Activated B cell treated with CpG ODN at 0.5 μM for 24 hours (primary cell): ENCODE data around the gene ZNF138. TPM values are rescaled to one million over a fixed set of nuclear protein-coding genes. Genes with fewer than 3 reads are reported as not detected.

ENCODE experiments used
- ATAC-seq: fragments of 200-7000 bp; cut with Tn5 transposase; one replicate; pipeline ENCODE4 v1.10.0; 2021; ENCODE audit warnings: low read depth, mild to moderate bottlenecking, moderate library complexity
- CTCF ChIA-PET: fragments of 350-600 bp; sonication (Branson Sonifier 250); formaldehyde crosslinking; loops from one replicate; lab custom pipeline; 2021; ENCODE audit warnings: antibody characterized with exemption; lab: Charles Lee
- POLR2A ChIA-PET: fragments of 350-600 bp; sonication (Branson Sonifier 250); formaldehyde crosslinking; loops from one replicate; lab custom pipeline; 2021; ENCODE audit warnings: antibody characterized with exemption; lab: Charles Lee
- DNase-seq: peaks from one replicate; pipeline ENCODE4 v3.0.0; 2022
- H3K27ac Mint-ChIP-seq: one replicate; pipeline ENCODE4 v1.8.0; 2020; ENCODE audit warnings: mixed read lengths
- H3K27me3 Mint-ChIP-seq: one replicate; pipeline ENCODE4 v1.8.0; 2021; ENCODE audit warnings: mixed read lengths
- H3K36me3 Mint-ChIP-seq: one replicate; pipeline ENCODE4 v1.8.0; 2021; ENCODE audit warnings: low read depth, mixed read lengths
- H3K4me1 Mint-ChIP-seq: one replicate; pipeline ENCODE4 v1.8.0; 2021; ENCODE audit warnings: mixed read lengths
- H3K4me3 Mint-ChIP-seq: one replicate; pipeline ENCODE4 v1.8.0; 2020; ENCODE audit warnings: mild to moderate bottlenecking, mixed read lengths
- H3K9me3 Mint-ChIP-seq: one replicate; pipeline ENCODE4 v1.8.0; 2020; ENCODE audit warnings: mixed read lengths
- CTCF ChIP-seq: fragments of 200-600 bp; IDR thresholded peaks from one replicate; pipeline ENCODE4 v1.8.0; 2022; ENCODE audit warnings: antibody characterized with exemption, mild to moderate bottlenecking
- intact Hi-C: fragments of 100-400 bp; cut with micrococcal nuclease; formaldehyde crosslinking; loops from one replicate; pipeline ENCODE4 v1.15.1; 2024
- total RNA-seq: library from RNA; stranded (reverse); gene quantifications from 2 replicates; pipeline ENCODE4 v1.2.3, GENCODE V29; 2022

ZNF138 gene
- total RNA-seq, 1 donor from 2014 or later = 17.8 TPM

- intact Hi-C loops = no loop called here
- ATAC-seq (no peak), DNase-seq (no peak)
- Mint-ChIP-seq H3K4me3 (no peak overlapping the region), H3K9me3 (peaks cover 2% of the 10 kb centered on the region), H3K4me1 (peaks cover 20% of the 10 kb centered on the region), H3K27me3 (peaks cover 35% of the 10 kb centered on the region), H3K27ac (no peak overlapping the region), H3K36me3 (no peaks in the 10 kb centered on the region)
- ChIA-PET CTCF (no interaction called here), POLR2A (no interaction called here)
- no peak for TF ChIP-seq CTCF
Measured at GRCh38 chr7:64879086-64879730, 85.0 kb downstream of the ZNF138 start.

GRCh38 chr7:64879800-64880199, 85.6 kb downstream of the ZNF138 start:
- no peak for TF ChIP-seq CTCF
- peaks cover 2% of the 10 kb centered on the region for H3K9me3 Mint-ChIP-seq
- ChIA-PET POLR2A (no interaction called here), CTCF (no interaction called here)
- no peak overlapping the region for H3K27ac Mint-ChIP-seq
- H3K4me3 Mint-ChIP-seq = no peak overlapping the region
- intact Hi-C loops = loop anchor here (10.0 kb wide), 1 partner anchor 245 kb away; no protein-coding TSS in a partner anchor
- H3K36me3 Mint-ChIP-seq = no peaks in the 10 kb centered on the region
- H3K27me3 Mint-ChIP-seq = peaks cover 39% of the 10 kb centered on the region
- DNase-seq (no peak), ATAC-seq (no peak)
- H3K4me1 Mint-ChIP-seq = peaks cover 20% of the 10 kb centered on the region

- CTCF ChIA-PET = no interaction called here
- ATAC-seq (no peak), DNase-seq (peak; percentile 4)
- intact Hi-C loops = loop anchor here (10.0 kb wide), 1 partner anchor 246 kb away; no protein-coding TSS in a partner anchor
- Mint-ChIP-seq H3K9me3 (peaks cover 2% of the 10 kb centered on the region), H3K4me3 (no peak overlapping the region), H3K4me1 (peaks cover 20% of the 10 kb centered on the region), H3K27ac (no peak overlapping the region), H3K36me3 (no peaks in the 10 kb centered on the region), H3K27me3 (peaks cover 47% of the 10 kb centered on the region)
- TF ChIP-seq CTCF = no peak
- POLR2A ChIA-PET = no interaction called here
Measured at GRCh38 chr7:64880322-64881297, 86.4 kb downstream of the ZNF138 start.

GRCh38 chr7:64881461-64882287, 87.4 kb downstream of the ZNF138 start:
- intact Hi-C loops = loop anchor here (10.0 kb wide), 1 partner anchor 247 kb away; no protein-coding TSS in a partner anchor
- Mint-ChIP-seq H3K27ac (no peak overlapping the region), H3K27me3 (peaks cover 58% of the 10 kb centered on the region), H3K36me3 (no peaks in the 10 kb centered on the region), H3K4me1 (peaks cover 20% of the 10 kb centered on the region), H3K9me3 (peaks cover 2% of the 10 kb centered on the region), H3K4me3 (peak overlapping the region; percentile 77)
- CTCF ChIA-PET = no interaction called here
- POLR2A ChIA-PET = no interaction called here
- ATAC-seq (no peak), DNase-seq (no peak)
- TF ChIP-seq CTCF = no peak
